SK-N-DZ (cell line): ENCODE data around the gene PLEKHS1.
"Not testable (repeated sequence)": the region's sequence is repeated elsewhere in the genome, so short reads cannot be mapped to it uniquely, and the experiment has no call there.

Experiments
- DNase-seq: peaks from one replicate; pipeline ENCODE4 v3.0.0-alpha.2; 2015; ENCODE audit warnings: low spot score

Gene PLEKHS1

DNA sequence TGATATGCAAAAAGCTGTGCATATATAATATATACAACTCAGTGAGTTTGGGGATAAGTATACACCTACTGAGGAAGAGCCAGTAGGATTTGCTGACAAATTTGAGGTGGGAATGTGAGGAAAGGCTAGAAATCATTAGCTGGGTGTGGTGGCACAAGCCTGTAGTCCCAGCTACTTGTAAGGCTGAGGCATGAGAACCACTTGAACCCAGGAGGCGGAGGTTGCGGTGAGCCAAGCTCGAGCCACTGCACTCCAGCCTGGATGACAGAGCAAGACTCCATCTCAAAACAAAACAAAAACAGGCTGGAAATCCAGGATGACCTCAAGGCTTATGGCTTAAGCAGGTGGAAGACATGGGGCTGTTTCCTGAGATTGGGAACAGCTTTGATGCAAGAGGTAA, 10.6 kb upstream of the PLEKHS1 start:
- no peak for DNase-seq

DNA sequence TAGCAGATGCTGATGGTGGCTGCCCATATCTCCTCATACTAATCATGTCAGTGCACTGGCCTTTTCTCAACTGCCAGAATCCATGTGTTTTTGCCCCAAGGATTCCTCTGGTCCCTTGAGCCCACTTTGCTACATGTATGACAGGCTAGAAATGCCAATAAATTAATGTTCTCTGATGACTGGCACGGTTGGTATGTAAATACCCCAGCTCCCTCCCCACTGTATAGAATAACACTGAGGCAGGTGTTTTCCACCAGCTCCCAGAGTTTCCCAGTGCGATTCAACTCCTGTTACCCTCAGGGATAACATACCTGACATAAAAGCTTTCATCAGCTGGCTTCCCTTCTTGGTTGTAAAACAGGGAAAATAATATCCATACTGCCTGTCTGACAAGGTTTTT, 9.0 kb upstream of the PLEKHS1 start:
- no peak for DNase-seq

DNA sequence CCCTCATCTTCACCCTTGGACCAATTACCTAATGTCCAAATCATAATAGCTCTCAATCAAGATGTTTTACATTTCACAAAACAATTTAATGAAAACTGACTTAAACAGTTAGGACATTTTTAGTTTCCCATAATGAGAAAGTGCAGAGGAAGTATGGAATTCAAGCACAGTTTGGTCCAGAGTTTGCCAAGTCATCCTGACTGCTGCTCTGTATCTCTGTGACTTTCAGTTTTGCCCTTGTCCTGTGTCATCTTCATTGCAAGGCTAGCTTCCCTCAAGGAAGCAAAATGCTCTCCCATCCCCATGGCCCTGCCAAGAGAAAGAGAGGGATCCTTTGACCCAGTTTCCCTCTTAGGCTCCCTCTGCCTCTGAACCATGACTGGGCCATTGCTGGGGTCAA, 7.9 kb upstream of the PLEKHS1 start:
- DNase-seq = no peak

DNA sequence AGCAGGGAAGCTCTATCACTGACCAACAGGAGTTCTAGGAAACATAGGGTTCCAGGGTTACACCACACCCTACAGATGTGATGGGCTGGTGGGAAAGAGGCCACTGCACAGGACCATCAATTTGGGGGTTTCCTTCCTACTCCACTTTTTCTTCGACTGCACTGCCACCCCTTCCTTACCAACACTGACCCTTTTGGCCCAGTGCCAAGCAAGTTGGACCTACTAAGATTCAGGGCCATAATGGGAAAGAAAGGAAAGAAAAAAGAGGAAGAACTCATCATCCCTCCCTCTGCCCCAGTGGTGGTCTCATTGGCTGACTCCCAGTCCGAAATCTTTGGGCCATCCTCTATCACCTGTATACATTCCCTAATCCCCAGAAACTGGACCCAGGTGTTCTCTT, 6.1 kb upstream of the PLEKHS1 start:
- no peak for DNase-seq

DNA sequence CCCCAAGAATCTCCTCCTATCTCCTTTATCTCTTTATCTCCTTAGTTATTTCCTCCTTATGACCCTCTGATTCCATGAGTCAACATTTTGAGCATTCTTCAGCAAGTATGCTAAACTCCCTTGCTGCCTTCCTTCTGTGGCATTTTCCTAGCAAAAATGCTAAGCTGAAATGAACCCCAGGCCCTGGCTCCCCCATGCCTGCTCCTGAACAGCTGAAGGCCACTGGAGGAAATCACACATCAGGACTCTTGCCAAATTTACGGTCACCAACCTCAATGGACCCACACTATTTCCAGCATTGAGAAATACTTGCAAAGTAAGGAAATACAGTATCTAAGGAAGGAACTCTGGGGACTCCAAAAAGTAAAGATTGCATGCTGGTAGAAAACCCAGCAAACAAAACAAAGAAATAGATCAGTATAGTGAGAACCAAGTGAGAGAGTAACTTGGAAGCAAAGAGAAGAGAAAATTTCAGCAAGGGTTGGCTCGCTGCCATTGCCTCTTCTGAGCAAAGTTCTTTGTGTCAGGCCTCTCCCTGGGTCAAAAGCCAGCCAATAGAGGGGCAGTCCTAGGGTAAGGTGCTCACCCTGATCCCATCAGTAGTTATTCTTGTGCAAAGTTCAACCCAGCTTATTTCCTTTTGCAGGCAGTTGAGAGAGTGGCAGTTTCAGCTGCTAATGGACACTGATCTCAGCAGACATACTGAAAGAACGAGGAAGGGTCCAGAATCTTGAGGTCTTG, 5.1 kb upstream of the PLEKHS1 start:
- no peak for DNase-seq

DNA sequence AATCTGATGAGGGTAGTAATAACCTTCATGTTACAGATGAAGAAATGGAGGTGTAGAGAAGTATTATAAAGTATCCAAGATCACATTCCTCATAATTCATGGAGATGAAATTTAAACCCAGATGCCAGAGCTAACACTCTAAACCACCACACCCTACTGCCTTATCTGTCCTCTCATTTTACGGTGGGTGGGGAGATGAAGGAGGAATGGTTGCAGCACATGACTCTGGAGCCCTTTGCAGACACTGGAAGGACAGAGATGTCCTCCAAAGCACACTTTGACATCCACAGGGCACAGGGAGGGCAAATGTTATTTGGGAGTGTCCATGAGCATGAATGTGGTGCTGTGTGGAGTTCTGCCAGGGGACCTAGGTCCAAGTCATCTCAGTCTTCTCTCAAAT, 1.1 kb downstream of the PLEKHS1 start:
- DNase-seq = no peak

DNA sequence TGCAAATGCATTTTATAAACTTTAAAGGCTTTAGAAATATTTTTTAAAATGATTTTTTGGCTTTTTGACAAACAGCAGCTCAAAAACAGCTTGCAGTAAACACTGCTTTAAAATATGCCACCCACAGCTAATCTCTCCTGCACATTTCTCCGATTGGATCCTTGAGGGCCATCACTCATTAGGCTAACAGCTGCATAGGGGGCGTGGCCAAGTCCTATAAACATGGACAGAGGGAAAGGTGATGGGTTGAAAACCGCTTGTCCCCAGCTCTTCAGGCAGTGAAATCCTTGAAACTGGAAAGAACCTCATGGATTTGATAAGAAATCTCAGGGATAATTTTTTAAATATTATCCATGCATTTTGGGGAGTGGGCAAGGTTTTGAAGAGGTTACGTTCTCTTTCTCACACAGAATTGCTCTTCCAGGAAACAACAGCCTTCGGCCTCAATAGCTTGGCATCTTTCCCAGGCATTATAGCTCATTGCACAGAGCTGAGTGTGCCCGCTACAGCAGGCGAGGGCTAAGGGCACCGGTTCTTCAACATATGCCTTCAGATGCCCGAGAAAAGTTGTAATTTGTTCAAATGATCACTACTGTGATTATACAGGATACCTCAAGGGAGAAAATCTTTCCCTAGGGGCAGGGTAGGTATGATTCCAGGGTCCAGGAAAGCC, 1.7 kb downstream of the PLEKHS1 start:
- DNase-seq = no peak

DNA sequence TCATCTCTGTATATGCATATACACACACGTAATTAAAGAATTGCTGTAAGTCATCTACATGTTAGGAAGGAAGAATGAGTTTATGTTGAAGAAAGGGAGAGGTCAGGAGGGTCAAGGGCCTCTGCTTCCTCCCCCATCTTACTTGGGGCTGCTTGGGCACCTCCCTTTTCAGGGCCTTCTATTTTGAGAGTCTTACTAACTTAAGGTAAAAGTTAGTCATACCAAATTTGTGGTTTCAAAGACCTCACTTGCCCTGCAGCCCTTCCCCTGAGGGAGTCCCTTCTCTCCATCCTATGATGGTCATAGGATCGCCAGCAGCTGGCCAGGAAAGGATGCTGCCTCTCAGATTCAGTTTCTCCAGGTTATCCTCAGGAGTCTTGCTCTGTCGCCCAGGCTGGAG, 2.6 kb downstream of the PLEKHS1 start:
- DNase-seq = no peak

DNA sequence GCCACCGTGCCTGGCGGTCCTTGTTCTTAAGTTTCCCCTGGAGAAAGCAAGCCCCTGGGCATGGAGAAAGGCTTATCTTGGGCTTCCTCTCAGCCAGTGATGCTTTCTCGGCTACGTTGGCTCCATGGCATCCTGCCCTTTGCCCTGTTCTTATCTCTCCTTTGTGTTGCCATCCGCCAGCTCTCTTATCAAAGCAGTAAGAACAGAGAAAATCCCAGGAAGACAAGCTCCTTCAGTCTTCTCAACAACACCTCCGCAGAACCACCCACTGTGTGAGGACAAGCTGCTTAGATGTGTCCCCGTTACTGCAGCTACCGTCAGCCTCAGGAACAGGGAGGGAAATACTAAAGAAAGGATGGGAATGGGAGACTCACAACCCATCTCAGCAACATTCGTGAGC, 3.3 kb downstream of the PLEKHS1 start:
- DNase-seq = no peak

DNA sequence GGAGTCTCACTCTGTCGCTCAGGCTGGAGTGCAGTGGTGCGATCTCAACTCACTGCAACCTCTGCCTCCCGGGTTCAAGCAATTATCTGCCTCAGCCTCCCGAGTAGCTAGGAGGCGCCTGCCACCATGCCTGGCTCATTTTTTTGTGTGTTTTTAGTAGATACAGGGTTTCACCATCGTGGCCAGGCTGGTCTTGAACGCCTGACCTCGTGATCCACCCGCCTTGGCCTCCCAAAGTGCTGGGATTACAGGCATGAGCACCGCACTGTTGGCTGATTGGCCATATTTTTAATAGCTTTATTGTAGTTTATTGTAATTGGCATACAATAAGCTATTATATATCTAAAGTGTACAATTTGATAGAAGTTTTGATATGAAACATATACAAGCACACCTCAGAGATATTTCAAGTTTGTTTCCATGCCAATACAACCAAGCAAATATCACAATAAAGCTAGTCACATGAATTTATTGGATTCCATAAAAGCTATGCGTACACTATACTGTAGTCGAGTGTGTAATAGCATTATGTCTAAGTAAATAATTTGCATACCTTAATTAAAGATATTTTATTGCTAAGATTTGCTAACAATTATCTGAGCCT, 5.6 kb downstream of the PLEKHS1 start:
- DNase-seq = no peak

DNA sequence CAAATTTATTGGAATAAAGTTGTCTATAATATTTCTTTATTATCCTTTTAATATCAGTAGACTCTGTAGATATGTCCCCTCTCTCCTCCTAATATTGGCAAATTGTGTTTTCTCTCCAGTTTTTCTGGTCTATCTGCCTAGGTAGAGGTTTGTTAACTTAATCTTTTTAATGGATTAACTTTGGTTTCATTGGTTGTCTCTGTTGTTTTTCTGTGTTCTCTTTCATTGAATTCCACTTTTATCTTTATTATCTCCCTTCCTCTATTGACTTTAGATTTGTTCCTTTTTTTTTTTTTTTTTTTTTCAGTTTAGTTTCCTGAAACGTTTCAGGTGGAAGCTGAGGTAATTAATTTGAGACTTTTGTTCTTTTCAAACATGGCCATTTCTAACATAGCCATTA, 10.6 kb downstream of the PLEKHS1 start:
- no peak for DNase-seq

DNA sequence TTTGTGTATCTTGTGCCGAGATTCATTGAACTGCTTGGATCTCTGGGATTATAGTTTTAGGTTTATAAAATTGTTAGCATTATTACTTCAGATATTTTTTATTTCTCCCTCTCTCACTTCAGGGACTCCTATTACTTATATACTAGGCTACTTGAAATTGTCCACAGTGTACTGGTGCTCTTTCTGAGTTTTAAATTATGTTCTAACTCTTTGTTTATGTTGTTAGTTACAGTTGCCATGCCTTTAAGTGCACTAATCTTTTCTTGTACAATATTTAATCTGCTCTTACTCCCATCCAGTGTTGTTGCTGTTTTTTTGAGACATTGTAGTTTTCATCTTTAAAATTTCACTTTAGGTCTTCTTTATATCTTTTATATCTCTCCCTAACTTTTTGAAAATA, 13.1 kb downstream of the PLEKHS1 start:
- DNase-seq = no peak

DNA sequence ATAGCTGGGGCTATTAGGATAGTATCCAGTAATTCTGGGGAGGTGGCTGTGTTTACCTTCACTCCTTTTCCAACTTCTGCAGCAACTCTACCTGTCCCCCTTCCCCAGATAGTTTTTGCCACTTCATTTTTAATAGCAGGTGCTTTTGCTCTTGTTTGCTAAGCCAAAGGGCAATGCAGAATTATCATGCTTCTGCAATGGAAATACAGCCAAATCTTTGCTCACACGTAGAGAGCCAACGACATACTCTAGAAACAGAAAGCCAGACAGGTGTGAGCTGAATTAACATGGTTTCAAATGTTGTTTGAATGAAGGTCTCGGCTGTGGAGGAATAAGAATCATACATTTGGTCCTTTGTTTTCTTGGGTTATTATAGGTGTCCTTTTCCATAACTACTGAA, 14.4 kb downstream of the PLEKHS1 start:
- no peak for DNase-seq

DNA sequence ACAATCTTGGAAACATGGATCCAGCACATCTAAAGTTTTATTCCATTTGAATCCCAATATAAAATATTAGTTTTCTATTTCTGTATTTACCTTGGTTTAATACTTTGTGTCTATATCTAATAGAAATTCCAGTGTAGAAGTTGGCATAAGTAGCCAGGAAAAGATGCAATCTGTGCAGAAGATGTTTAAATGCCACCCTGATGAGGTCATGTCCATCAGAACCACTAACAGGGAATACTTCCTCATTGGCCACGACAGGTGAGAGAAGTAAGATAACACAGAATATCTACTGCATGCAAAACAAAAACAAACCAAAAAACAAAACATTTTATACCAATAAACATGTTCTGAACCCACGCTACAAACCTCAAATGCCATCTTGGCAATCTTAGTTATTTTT, 15.7 kb downstream of the PLEKHS1 start:
- no peak for DNase-seq

DNA sequence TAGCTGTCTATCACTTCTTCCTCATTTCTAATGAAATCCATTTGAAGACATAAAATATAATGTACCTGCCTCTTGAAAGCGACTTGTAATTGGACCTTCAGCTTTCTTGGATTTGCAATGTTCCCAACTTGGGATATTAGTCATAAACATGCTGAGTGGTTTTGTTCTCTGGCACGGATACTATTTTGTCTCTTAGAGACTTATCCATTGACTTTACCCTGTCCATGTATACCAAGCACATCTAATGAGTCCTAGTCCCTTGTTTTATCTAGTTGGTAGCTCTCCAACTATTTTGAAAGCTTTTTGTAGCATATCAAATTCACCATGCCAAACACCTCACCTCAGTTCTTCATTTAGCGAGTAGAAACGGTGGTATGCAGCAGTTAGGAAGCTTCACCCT, 18.9 kb downstream of the PLEKHS1 start:
- DNase-seq = no peak

DNA sequence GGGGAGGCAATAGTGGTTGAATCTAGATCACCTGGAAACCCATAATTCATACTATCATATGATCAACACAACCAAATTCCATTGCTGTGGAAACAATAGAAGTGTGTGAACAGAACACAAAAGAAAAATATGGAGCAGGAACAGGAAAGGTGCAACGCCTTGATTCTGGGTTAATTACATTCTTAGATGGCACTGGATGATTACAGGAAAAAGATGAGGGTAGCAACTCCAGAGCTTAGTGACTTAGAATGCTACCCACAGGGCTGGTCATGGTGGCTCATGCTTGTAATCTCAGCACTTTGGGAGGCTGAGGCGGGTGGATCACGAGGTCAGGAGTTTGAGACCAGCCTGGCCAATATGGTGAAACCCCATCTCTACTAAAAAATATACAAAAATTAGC, 19.6 kb downstream of the PLEKHS1 start:
- not testable (repeated sequence) for DNase-seq

DNA sequence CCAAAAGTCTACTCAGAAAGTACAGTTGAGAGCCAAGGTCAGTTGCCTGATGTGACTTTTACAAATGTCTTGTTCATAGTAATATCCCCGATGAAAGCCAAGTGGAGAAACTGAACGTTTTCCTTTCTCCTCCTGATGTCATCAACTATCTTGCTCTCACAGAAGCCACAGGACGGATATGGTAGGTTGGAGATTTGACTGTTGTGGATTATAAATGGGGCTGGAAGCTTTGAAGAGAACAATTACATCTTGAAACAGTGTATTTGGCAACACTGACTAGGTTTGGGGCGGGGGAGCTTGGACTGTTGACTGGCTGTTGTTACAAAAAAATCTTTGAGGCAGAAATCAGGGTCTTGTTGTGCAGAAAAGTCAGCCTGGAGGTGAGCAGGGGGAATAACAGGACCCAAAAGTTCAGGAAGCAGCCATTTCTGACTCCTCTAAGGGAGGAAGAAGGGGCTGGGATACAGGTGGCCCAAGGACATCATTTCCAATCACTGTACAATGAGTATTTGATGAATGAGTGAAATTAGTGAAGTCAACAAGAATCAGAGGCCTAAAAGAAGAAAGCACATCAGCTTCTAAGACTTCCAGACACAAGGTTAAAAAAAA, 24.3 kb downstream of the PLEKHS1 start:
- DNase-seq = no peak

DNA sequence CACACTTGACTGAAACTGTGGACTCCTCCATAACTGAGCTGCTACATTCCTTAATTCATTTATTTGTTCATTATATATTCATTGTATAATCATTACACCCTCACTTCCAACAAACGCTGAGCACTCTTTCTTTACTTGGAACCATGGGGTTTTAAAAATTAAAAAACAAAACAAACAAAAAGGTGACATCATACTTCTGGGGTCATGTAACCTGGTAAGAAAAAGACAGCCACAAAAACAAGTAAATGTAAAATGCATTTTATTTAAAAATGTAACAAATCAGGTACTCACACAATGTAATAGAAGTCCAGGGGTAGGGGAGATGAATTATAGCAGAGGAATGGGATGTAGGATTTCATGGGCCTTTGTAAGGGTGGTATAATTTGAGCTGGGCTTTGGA, 25.1 kb downstream of the PLEKHS1 start:
- DNase-seq = no peak

DNA sequence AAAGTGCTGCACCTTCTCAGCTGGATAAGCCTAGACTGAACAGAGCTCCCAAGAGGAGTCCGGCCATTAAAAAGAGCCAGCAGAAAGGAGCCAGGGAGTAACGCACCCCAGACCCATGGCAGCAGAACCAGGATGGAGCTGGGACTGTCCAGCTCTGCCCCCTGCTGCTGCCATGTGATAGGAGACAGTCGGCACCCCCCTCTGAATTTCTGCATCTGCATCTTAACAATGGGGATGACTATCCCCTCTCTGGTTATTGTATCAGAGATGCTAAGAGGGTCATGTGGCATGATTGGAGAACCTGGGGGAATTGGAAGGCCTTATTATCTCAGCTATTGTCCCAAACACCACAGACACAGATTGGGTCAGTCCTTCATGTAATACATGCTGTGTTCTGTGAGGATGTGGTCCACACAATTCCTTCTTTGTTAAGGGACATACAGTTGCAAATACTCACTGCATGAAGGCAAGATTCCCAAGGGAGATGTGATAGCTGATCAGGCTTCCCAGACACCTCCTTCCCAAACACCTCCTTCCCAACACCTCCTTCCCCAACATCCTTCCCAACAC, 29.3 kb downstream of the PLEKHS1 start:
- no peak for DNase-seq

DNA sequence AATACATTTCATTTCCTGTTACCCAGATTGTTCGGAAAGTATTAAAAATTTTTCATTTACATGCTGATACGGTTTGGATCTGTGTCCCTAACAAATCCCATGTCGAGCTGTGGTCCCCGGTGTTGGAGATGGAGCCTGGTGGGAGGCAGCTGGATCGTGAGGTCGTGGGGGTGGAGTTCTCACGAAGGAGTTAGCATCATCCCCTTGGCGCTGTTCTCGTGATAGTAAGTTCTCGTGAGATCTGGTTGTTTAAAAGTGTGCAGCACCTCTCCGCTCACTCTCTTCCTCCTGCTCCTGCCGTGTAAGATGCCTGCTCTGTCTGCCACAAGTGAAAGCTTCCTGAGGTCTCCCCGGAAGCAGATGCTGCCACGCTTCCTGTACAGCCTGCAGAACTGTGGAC, 30.9 kb downstream of the PLEKHS1 start:
- DNase-seq = no peak

DNA sequence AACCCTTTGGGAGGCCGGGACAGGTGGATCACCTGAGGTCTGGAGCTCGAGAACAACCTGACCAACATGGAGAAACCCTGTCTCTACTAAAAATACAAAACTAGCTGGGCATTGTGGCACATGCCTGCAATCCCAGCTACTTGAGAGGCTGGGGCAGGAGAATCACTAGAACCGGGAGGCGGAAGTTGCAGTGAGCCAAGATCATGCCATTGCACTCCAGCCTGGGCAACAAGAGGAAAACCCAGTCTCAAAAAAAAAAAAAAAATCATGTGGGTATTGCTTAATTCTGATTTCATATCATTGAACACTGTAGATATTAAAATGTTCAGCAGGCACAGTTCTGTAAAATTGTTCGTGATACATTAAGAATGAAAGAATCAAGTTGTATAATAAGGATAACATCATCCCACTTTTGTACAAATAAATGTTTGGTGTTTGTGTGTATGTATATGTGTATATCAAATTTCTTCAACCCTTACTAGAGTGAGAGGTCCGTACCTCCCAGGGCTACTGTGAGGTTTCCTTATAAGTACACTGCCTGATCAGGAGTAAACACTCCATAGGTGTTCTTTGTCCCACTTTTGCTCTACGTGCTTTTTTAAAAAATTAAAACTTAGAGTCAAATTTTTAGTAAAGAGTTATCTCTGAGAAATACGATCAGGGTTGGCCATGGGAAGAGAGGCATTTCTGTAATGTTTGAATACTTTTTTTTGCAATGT, 31.7 kb downstream of the PLEKHS1 start:
- no peak for DNase-seq

DNA sequence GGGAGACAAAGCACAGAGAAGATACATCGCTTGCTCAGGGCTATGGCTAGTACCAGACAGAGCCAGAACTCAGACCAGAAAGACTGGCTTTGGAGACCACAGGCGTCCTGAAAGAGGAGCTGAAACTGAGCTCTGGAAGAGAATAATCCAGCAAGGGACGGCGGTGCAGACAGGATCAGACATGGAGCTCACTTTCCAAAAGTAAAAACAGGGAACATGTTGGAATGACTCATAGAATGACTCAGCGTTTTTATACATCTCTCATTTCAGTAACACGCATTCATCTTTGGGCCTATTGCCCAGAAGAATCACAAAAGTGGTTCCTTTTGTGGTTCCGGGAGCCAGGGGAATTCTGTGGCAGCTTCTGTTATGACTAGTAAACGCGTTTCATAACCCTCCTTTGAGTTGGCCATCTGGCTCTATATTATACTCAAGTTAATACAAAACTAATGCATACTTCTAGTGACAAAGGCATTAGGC, 37.2 kb downstream of the PLEKHS1 start:
- DNase-seq = no peak
